Measurements from ENCODE around the gene UBE2H. TPM values are rescaled to one million over a fixed set of nuclear protein-coding genes. Genes with fewer than 3 reads are reported as not detected.

Gene UBE2H
- polyA plus RNA-seq, 1 donor (not counting 4 experiments of a cell fraction or from before 2014, with no cell fraction given): 130 TPM

DNA sequence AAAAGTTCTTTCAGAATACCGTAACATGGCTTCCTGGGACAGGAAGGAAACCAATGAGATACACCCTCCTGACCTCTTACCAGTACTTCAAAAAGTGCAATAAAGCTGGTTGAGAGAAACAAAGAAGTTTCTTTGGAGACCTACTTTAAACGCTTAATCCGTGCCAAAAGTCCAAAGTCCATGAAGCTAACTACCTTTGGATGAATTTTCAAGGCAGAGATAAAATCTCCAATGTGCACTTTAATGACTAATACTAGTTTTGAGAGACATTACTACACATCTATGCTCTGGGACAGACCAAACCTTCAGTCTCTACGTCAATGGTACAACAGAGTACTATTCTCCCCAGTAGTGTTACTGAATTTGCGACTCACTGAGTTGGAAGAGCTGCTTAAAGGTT lies 46.1 kb downstream of the UBE2H start:
- Histone ChIP-seq H3K79me2 (ENCODE audit: control insufficient read depth, insufficient read depth, low read length) (peaks cover 82% of the 10 kb centered on the region), H2AFZ (ENCODE audit: control insufficient read depth, low read length) (no peak overlapping the region), H4K20me1 (ENCODE audit: control insufficient read depth, extremely low read depth, insufficient read depth, low read length) (peaks cover 10% of the 10 kb centered on the region), H3K9ac (ENCODE audit: control insufficient read depth, extremely low read depth, insufficient read depth, low read length) (no peak overlapping the region), H3K27ac (ENCODE audit: control insufficient read depth, insufficient read depth, low read length) (no peak overlapping the region), H3K9me1 (ENCODE audit: control insufficient read depth, extremely low read depth, insufficient read depth, low read length) (peaks cover 2% of the 10 kb centered on the region), H3K4me3 (ENCODE audit: control insufficient read depth in 2 of 3, extremely low read depth in 1 of 3, insufficient read depth in 2 of 3, low read depth in 1 of 3, low read length in 3 of 3) (no peak overlapping the region), H3K36me3 (ENCODE audit: control insufficient read depth in 2 of 2, extremely low read depth in 1 of 2, insufficient read depth in 2 of 2, low read length in 2 of 2) (peaks cover 12 to 15% of the 10 kb centered on the region in 2 experiments), H3K9me3 (ENCODE audit: control insufficient read depth, low read depth, low read length) (no peaks in the 10 kb centered on the region), H3K4me1 (ENCODE audit: control insufficient read depth, extremely low read depth, insufficient read depth, low read length) (peaks cover 2% of the 10 kb centered on the region), H3K27me3 (ENCODE audit: control insufficient read depth, extremely low read depth, insufficient read depth, low read length) (no peaks in the 10 kb centered on the region), H3K4me2 (ENCODE audit: control insufficient read depth, extremely low read depth, insufficient read depth, low read depth, low read length) (no peak overlapping the region)
- FAIRE-seq (no peak), DNase-seq (ENCODE audit: low read depth, low spot score) (no peak)
- TF ChIP-seq EZH2 (IDR thresholded peaks at IDR 0.05; ENCODE audit: low read length): no peak
- TF ChIP-seq, protein P1, sequence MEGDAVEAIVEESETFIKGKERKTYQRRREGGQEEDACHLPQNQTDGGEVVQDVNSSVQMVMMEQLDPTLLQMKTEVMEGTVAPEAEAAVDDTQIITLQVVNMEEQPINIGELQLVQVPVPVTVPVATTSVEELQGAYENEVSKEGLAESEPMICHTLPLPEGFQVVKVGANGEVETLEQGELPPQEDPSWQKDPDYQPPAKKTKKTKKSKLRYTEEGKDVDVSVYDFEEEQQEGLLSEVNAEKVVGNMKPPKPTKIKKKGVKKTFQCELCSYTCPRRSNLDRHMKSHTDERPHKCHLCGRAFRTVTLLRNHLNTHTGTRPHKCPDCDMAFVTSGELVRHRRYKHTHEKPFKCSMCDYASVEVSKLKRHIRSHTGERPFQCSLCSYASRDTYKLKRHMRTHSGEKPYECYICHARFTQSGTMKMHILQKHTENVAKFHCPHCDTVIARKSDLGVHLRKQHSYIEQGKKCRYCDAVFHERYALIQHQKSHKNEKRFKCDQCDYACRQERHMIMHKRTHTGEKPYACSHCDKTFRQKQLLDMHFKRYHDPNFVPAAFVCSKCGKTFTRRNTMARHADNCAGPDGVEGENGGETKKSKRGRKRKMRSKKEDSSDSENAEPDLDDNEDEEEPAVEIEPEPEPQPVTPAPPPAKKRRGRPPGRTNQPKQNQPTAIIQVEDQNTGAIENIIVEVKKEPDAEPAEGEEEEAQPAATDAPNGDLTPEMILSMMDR (optimal IDR thresholded peaks at IDR 0.05 in 1 of 3, IDR thresholded peaks at IDR 0.05 in 1 of 3, conservative IDR thresholded peaks at IDR 0.05 in 1 of 3; ENCODE audit: extremely low read depth in 1 of 3, insufficient read depth in 2 of 3, low read length in 3 of 3): no peak
- dilution Hi-C loops (cut with MboI; ENCODE audit: extremely low pct_ligation_motif_present, low sequenced_read_pairs): no loop called here

DNA sequence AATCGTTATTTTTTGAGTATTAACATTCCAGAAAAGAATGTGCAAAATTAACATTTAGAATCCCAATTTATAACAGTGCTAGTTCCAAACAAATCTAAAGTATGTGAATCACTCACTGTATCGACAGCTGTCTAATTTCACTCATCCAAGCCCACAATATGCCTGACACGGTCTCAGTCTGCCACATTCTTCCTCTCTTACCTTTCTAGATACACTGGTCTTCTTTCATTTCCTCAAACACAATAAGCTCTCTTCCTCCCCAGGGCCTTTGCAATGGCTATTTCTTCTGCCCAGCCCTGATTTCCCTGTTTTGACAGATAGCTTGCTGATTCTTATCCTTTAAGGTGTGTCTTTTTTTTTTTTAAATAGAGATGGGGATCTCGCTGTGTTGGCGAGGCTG lies 48.8 kb downstream of the UBE2H start:
- DNase-seq (ENCODE audit: low read depth, low spot score) (no peak), FAIRE-seq (no peak)
- Histone ChIP-seq H3K4me3 (ENCODE audit: control insufficient read depth in 2 of 3, extremely low read depth in 1 of 3, insufficient read depth in 2 of 3, low read depth in 1 of 3, low read length in 3 of 3) (no peak overlapping the region), H2AFZ (ENCODE audit: control insufficient read depth, low read length) (no peak overlapping the region), H3K9ac (ENCODE audit: control insufficient read depth, extremely low read depth, insufficient read depth, low read length) (no peak overlapping the region), H3K4me2 (ENCODE audit: control insufficient read depth, extremely low read depth, insufficient read depth, low read depth, low read length) (no peak overlapping the region), H3K79me2 (ENCODE audit: control insufficient read depth, insufficient read depth, low read length) (peaks cover 76% of the 10 kb centered on the region), H3K36me3 (ENCODE audit: control insufficient read depth in 2 of 2, extremely low read depth in 1 of 2, insufficient read depth in 2 of 2, low read length in 2 of 2) (peaks cover 10 to 12% of the 10 kb centered on the region in 2 experiments), H4K20me1 (ENCODE audit: control insufficient read depth, extremely low read depth, insufficient read depth, low read length) (peaks cover 10% of the 10 kb centered on the region), H3K9me1 (ENCODE audit: control insufficient read depth, extremely low read depth, insufficient read depth, low read length) (peaks cover 2% of the 10 kb centered on the region), H3K4me1 (ENCODE audit: control insufficient read depth, extremely low read depth, insufficient read depth, low read length) (peaks cover 9% of the 10 kb centered on the region), H3K27ac (ENCODE audit: control insufficient read depth, insufficient read depth, low read length) (no peak overlapping the region), H3K9me3 (ENCODE audit: control insufficient read depth, low read depth, low read length) (no peaks in the 10 kb centered on the region), H3K27me3 (ENCODE audit: control insufficient read depth, extremely low read depth, insufficient read depth, low read length) (no peaks in the 10 kb centered on the region)
- dilution Hi-C loops (cut with MboI; ENCODE audit: extremely low pct_ligation_motif_present, low sequenced_read_pairs): no loop called here
- TF ChIP-seq, protein P1 (optimal IDR thresholded peaks at IDR 0.05 in 1 of 3, IDR thresholded peaks at IDR 0.05 in 1 of 3, conservative IDR thresholded peaks at IDR 0.05 in 1 of 3; ENCODE audit: extremely low read depth in 1 of 3, insufficient read depth in 2 of 3, low read length in 3 of 3): no peak
- no peak for TF ChIP-seq EZH2 (IDR thresholded peaks at IDR 0.05; ENCODE audit: low read length)
